Amygdala (tissue), 56 donors: Measurements from ENCODE around the gene CERCAM.

Source experiments
- DNase-seq, 56 donors: peaks; one replicate each; lab custom pipeline; 2025; lab: John Stamatoyannopoulos, UW

CERCAM gene

DNA sequence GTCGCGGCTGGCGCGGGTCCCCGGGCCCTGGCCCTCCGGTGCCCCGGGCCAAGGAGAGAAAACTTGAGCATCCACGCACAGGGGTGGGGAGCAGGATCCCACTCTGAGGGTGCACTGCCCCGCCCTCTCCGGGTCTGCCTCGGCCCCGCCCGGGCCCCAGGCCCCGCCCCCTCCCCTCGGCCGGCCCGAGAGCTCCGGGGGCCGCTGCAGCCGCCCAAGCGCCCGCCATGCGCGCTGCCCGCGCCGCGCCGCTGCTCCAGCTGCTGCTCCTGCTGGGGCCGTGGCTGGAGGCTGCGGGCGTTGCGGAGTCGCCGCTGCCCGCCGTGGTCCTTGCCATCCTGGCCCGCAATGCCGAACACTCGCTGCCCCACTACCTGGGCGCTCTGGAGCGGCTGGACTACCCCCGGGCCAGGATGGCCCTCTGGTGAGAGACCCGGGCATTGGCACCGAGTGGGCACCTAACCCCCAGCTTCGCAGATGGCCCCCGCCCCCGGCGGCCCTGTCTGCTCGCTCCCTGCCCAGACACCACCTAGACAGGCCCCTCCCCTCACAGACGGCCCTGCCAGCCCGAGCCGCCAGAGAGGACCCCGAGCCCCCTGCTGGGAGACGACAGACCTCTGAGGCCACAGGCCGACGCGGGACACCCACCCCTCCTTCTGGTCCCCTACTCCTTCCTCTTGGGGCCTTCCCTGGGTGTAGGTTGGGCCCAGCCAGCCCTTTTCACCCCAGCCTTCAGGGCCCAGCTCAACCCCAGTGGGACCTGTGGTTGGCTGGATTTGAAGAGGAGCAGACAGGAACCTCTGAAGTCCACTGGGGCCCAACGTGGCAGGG lies at the start of gene CERCAM:
Gene CERCAM (plus strand): TSS at position 207 of the 831 bp plus-strand sequence. CDS start 21 bp downstream, at position 228.
- peak in 32 of 56 donors; percentile 17 to 78 (median 47) for DNase-seq

GRCh38 chr9:128371630-128372117 lies 49.0 kb upstream of the CERCAM start:
- no peak for DNase-seq

- DNase-seq = peak in 36 of 56 donors; percentile 17 to 87 (median 52)
Measured at GRCh38 chr9:128372188-128372641, 48.4 kb upstream of the CERCAM start.

- DNase-seq = no peak
Measured at GRCh38 chr9:128372784-128373183, 47.9 kb upstream of the CERCAM start.

DNA sequence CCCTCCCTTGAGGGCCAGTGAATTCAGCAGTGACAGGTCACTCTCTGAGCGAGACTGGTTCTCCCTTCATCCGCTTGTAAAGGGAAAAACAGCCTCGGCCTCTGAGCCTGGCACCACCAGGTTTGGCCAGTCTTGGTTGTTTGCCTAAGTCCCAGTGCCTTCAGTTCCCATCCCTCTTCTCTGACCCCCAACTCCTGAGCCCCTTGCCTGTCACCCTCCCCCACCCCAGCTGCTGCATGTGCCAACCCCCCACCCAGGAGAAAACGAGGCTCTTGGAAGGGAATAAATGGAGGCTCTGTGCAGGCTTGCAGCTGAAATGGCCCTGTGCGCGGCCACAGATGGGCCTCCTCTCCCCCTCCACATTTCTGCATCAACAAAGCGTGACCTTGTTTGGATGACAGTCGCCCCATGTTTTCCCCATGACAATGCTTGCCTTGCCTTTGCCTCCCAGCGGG lies 46.4 kb upstream of the CERCAM start:
- DNase-seq = peak in 52 of 56 donors; percentile 40 to 97 (median 83)

GRCh38 chr9:128375865-128376264 lies 44.8 kb upstream of the CERCAM start:
- no peak for DNase-seq

- DNase-seq = peak in 37 of 56 donors; percentile 30 to 75 (median 51)
Measured at GRCh38 chr9:128382261-128382660, 38.4 kb upstream of the CERCAM start.

DNA sequence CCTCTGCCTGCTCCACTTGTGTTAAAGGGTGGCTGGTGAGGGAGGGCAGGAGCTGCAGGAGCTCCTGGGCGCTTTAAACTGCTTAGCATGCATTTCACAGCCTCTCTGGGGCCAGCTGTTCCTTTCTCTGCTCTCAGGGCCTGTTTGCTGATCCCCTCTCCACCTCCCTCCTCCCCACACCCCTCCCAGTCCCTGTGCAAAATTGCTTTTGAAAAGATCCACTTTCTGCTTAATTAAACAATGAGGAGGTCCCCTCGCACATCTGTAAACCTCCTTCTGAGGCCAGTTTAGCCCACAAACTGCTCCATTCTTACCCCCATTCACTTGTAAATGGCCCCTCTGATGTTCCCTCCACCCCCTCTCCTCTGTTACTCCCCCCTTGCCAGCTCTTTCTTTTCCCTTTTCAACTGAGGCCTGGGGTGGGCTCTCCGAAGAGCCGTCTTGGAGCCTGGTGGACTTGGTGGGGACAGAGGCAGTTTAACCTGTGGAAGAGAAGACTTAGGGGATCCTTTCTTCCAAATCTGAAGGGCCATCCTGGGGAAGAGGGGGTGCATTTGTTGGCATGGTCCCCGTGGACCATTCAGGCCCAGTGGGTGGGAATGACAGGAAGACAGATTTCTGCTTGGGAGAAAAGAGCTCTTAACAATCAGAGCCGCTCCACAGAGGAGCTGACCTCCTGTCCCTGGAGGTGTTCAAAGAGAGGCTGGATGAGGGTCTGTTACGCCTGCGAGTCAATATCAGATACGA lies 37.5 kb upstream of the CERCAM start:
- peak in 45 of 56 donors; percentile 18 to 83 (median 56) for DNase-seq

GRCh38 chr9:128383791-128384190 lies 36.9 kb upstream of the CERCAM start:
- DNase-seq = peak in 45 of 56 donors; percentile 32 to 84 (median 54)

DNA sequence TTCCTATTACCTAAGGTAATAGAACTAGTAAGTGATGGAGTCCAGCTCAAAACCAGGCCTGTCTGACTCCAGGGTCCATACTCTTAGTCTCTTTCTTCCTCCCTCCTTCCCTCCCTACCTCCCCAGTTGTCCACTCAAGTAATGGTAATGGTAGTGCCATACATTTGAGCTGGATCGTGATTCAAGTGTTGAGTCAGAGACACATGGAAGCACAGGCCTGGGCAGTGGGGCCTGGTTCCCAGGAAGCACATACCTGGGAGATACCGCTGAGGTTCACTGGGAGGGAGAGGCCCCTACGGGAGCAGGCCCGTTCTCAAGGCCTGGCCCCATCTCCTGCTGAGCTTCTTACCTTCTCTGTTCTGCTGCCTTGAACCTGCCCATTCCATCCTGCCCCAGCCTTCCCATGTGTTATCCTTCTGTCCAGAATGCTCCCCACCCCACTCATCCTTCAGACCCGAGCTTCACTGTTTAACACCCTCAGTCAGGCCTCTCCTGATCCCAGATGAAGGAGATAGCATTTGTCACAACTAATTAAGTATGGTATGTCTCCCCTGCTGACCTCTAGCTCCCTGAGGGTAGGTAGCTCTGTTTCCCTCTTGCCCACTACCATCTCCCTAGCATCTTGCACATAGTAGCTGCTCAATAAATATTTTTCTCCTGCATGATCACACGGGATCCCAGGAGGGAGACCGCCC lies 35.7 kb upstream of the CERCAM start:
- no peak for DNase-seq

DNA sequence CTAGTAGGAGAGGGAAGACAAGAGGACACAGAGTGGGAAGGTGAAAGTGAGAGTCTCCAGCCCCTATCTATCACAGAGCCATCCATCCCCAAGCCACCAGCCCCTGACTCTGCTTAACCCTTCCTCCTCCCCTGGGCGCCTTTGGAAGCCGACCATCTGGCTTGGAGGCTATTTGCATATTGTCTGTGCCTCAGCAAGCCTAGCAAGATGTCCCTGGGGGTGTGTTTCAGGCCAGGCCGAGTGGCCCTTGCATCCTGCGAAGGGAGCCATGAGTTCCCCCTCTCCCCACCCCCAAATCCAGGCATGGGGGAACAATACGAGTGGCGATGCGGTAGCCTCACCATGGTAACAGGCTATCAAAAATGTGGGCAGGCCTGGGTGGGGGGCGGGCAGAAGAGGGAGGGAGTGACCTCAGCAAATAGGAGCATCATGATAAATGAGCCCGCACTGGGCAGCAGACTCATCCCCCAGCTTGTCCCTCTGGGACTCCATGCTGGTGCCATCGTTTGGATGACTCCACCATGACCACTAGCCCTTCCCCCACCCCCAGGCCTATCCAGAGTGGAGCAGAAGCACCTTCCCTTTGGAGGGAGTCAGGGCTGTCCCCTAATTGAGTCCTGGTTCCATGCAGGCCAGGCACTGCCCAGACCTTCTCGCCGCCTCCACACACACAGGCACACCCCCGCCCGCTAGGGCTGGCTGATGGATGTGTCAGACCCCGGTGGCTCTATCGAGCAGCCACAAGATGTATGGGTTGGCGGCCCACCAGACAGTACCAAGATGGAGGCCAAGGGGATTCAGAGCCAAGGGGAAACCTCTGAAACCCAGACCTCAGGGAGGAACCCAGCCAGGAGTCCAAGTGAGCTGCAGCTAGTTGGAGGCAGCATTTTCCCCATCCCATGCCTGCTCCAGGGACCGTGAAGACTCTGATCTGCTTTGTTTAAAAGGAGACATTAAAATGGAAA lies 34.9 kb upstream of the CERCAM start:
- DNase-seq = peak in 1 of 56 donors; percentile 12

- no peak for DNase-seq
Measured at GRCh38 chr9:128388150-128388549, 32.5 kb upstream of the CERCAM start.

DNA sequence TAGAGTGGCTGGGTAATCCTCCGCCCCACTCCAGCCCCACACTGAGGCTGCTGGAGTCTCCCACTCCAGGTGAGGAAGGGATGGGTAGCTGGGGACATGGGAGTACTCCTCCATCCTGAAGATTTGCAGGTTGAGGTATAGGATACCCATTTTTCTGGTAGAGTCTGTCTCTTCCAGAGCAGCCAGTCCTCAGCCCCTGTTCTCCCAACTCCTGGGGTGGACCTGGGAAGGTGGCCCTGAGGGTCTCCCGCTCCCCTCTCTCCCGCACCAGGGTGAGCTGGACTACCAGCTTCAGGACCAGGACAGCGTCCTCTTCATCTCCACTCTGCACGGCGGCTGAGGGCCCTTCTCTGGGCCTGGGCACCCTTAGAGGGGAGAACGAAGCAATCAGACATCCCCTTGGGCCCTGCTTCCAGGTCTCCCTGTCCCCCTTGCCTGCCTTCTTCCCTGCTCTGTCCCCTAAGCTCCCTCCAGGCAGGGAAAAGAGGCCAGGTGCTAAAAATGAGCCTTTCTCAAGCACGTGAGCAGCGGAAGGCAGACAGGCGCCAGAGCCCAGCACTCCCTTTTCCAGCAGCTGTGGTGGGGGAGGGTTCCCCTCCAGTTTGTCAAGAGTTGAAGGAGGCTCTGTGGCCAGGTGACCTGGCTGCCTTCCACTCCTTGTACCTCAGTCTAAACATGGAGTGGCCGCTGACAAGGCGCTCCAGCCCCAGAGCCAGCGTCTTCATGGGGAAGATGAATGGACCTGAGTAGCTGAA lies 31.1 kb upstream of the CERCAM start:
- peak in 13 of 56 donors; percentile 22 to 57 (median 34) for DNase-seq

- peak in 5 of 56 donors; percentile 34 to 69 (median 66) for DNase-seq
Measured at GRCh38 chr9:128390150-128390812, 30.4 kb upstream of the CERCAM start.

DNA sequence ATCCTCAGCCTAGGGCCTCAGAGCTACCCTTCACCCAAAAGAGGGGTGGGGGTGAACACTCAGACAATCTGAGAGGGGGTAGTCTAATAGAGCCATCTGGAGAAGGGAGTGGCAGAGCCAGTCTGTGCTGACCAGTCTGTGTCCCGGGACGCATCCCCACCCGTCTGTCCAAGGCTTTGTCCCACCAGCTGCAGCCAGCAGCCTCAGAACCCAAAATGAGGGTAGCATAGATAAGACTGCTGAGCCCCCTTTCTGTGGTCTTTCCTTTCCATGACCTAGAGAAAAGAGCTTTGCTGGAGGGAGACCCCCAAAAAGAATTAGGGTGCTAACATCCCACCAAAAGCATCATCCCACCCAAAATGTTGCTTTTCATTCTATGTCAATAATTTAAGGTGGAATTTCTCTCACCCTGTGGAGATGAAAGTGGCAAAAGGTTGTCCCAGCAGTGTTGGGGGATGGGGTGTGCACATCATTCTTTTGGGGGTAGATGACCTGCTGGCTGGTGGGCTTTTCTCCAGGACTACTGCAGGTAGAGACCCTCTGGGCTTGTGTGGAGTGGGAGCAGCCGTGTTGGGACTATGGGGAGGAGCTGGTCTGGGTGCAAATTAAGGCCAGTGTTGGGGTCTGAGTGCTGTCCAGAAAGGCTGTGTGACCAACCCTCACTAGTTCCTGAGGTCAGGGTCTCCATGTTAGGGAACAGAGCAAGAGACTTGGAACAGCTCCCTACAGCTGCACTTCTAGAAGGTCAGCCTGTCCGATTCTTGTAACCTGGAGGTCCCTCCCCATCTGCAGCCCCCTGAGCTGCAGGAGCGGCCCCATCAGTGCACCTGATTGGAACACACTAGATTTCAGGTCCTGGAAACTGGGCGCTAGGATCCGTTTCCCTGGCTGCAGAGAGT lies 29.6 kb upstream of the CERCAM start:
- peak in 33 of 56 donors; percentile 26 to 76 (median 54) for DNase-seq

DNA sequence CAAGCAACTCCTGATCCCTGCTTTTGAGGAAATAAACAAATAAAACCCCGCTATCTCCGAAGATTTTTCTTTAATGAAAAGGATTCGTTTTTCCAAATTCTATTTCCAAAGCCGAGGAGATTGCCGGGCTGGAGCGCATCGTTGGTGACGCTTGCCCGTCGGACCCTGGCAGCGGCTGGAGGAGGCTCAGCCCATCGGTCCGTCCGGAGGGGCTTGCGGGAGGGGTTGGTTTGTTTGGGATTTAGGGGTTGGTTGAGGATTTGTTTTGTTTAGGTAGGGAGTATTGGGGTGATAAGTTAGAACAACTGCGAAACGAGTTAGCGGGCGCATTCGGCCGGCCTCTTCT lies 28.7 kb upstream of the CERCAM start:
- peak in 1 of 56 donors; percentile 46 for DNase-seq
